Gastrocnemius medialis (tissue), 4 donors: ENCODE measurements around the gene ELOVL7. TPM values are rescaled to one million over a fixed set of nuclear protein-coding genes. Genes with fewer than 3 reads are reported as not detected.
"Not testable (repeated sequence)": the region's sequence is repeated elsewhere in the genome, so short reads cannot be mapped to it uniquely, and the experiment has no call there.

Experiments
- ATAC-seq, 2 donors: fragments of 150-250 bp; one replicate each; pipeline ENCODE4 v1.9.1; 2016
- DNase-seq, 2 donors: peaks; one replicate each; pipeline ENCODE4 v3.0.0-alpha.2; 2019
- H3K27ac ChIP-seq, 4 donors: fragments of 200-600 bp; sonication (generic); 1 replicate in 1 of 4; 2 replicates in 3 of 4; pipeline ENCODE4 v1.5.1; 2016 to 2018; ENCODE audit warnings: mild to moderate bottlenecking in 2 of 4, moderate library complexity in 1 of 4
- H3K27me3 ChIP-seq, 3 donors: fragments of 200-600 bp; sonication (generic) in 2 of 3; 1 replicate in 1 of 3; 2 replicates in 2 of 3; pipeline versions ENCODE4 v1.5.1 to v1.6.0; 2016 to 2019; ENCODE audit warnings: mild to moderate bottlenecking in 1 of 3, moderate library complexity in 1 of 3
- H3K36me3 ChIP-seq, 2 donors: fragments of 200-600 bp; sonication (generic) in 1 of 2; one replicate each; pipeline ENCODE4 v1.5.1; 2017 to 2018
- H3K4me1 ChIP-seq, 2 donors: fragments of 200-600 bp; sonication (generic) in 1 of 2; one replicate each; pipeline ENCODE4 v1.5.1; 2016 to 2017; ENCODE audit warnings: mild to moderate bottlenecking in 2 of 2
- H3K4me3 ChIP-seq, 4 donors: fragments of 200-600 bp; sonication (generic) in 3 of 4; 1 replicate in 1 of 4; 2 replicates in 3 of 4; pipeline ENCODE4 v1.5.1; 2016 to 2019; ENCODE audit warnings: mild to moderate bottlenecking in 2 of 4
- H3K9me3 ChIP-seq, 3 donors: fragments of 200-600 bp; sonication (generic) in 2 of 3; 1 replicate in 1 of 3; 2 replicates in 2 of 3; pipeline ENCODE4 v1.5.1; 2016 to 2019
- CTCF ChIP-seq, 5 experiments: fragments of 450-650 bp in 3 of 5; fragments of 200-600 bp in 2 of 5; sonication (generic) in 2 of 5; IDR thresholded peaks in 4 of 5; conservative IDR thresholded peaks in 1 of 5; 1 replicate in 4 of 5; 2 replicates in 1 of 5; pipeline ENCODE4 v1.5.1; 2016 to 2019; ENCODE audit warnings: antibody characterized with exemption in 5 of 5, mild to moderate bottlenecking in 3 of 5, moderate library complexity in 3 of 5
- POLR2A ChIP-seq, 2 donors: fragments of 450-650 bp; IDR thresholded peaks; one replicate each; pipeline ENCODE4 v1.6.1; 2017; ENCODE audit warnings: antibody characterized with exemption in 2 of 2, mild to moderate bottlenecking in 2 of 2, moderate library complexity in 2 of 2
- in situ Hi-C, 4 donors: fragments of 200-750 bp; cut with MboI; loops; one replicate each; pipeline versions ENCODE4 v1.15.0 to v1.8.0; 2017; ENCODE audit warnings: low sequenced_read_pairs in 4 of 4
- intact Hi-C: fragments of 100-400 bp; cut with DNase I; formaldehyde crosslinking; loops from one replicate; pipeline ENCODE4 v1.15.1; 2023; ENCODE audit warnings: low total_unique reads
- total RNA-seq, 4 donors: library from RNA; depleted of rRNA; stranded (reverse); fragments of >200 nt; gene quantifications; one replicate each; pipeline versions ENCODE4 v1.1.0 to v1.2.3, GENCODE V29; 2016

Gene ELOVL7
- total RNA-seq, 4 donors from 2014 or later = 0.53 to 1.0 (median 0.83) TPM

- in situ Hi-C loops = no loop called here
- Histone ChIP-seq H3K9me3 (no peaks in the 10 kb centered on the region), H3K27ac (no peak overlapping the region), H3K4me1 (no peaks in the 10 kb centered on the region), H3K27me3 (no peaks in the 10 kb centered on the region), H3K36me3 (no peaks in the 10 kb centered on the region), H3K4me3 (no peak overlapping the region)
- DNase-seq (no peak), ATAC-seq (no peak)
- intact Hi-C loops = no loop called here
- TF ChIP-seq CTCF (IDR thresholded peaks at IDR 0.05 in 4 of 5, conservative IDR thresholded peaks at IDR 0.05 in 1 of 5) (no peak), POLR2A (IDR thresholded peaks at IDR 0.05) (no peak)
Observed at GRCh38 chr5:60718166-60718892, 125.7 kb downstream of the ELOVL7 start.

DNA sequence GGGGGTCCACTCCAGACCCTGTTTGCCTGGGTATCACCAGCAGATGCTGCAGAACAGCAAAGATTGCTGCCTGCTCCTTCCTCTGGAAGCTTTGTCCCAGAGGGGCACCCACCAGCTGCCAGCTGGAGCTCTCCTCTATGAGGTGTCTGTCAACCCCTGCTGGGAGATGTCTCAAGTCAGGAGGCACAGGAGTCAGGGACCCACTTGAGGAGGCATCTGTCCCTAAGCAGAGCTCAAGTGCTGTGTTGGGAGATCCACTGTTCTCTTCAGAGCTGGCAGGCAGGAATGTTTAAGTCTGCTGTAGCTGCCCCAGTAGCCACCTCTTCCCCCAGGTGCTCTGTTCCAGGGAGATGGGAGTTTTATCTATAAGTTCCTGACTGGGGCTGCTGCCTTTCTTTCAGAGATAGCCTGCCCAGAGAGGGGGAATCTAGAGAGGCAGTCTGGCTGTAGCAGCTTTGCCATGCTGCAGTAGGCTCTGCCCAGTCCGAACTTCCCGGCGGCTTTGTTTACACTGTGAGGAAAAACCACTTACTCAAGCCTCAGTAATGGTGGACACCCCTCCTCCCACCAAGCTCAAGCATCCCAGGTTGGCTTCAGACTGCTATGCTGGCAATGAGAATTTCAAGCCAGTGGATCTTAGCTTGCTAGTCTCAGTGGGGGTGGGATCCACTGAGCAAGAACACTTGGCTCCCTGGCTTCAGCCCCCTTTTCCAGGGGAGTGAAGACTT is 128.7 kb downstream of the ELOVL7 start:
- H3K9me3 ChIP-seq, H3K36me3 ChIP-seq, H3K27ac ChIP-seq, intact Hi-C loops, in situ Hi-C loops, ATAC-seq, H3K4me3 ChIP-seq, H3K27me3 ChIP-seq, DNase-seq, H3K4me1 ChIP-seq: not testable (repeated sequence)

- no peak overlapping the region for H3K4me3 ChIP-seq
- H3K27ac ChIP-seq = no peak overlapping the region
- no peaks in the 10 kb centered on the region for H3K36me3 ChIP-seq
- TF ChIP-seq CTCF (IDR thresholded peaks at IDR 0.05 in 4 of 5, conservative IDR thresholded peaks at IDR 0.05 in 1 of 5) (no peak), POLR2A (IDR thresholded peaks at IDR 0.05) (no peak)
- H3K9me3 ChIP-seq = no peaks in the 10 kb centered on the region
- DNase-seq (no peak), ATAC-seq (no peak)
- H3K27me3 ChIP-seq = no peaks in the 10 kb centered on the region
- no peaks in the 10 kb centered on the region for H3K4me1 ChIP-seq
- in situ Hi-C loops = no loop called here
- intact Hi-C loops = no loop called here
Observed at GRCh38 chr5:60712950-60713349, 131.1 kb downstream of the ELOVL7 start.

DNA sequence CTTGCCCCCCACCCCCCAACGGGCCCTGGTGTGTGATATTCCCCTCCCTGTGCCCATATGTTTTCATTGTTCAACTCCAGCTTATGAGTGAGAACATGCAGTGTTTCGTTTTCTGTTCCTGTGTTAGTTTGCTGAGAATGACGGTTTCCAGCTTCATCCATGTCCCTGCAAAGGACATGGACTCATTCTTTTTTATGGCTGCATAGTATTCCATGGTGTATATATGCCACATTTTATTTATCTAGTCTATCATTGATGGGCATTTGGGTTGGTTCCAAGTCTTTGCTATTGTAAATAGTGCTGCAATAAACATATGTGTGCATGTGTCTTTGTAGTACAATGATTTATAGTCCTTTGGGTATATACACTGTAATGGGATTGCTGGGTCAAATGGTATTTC is 132.2 kb downstream of the ELOVL7 start:
- H3K27me3 ChIP-seq, intact Hi-C loops, H3K4me1 ChIP-seq, H3K4me3 ChIP-seq, H3K9me3 ChIP-seq, ATAC-seq, H3K36me3 ChIP-seq, H3K27ac ChIP-seq, in situ Hi-C loops, DNase-seq: not testable (repeated sequence)

DNA sequence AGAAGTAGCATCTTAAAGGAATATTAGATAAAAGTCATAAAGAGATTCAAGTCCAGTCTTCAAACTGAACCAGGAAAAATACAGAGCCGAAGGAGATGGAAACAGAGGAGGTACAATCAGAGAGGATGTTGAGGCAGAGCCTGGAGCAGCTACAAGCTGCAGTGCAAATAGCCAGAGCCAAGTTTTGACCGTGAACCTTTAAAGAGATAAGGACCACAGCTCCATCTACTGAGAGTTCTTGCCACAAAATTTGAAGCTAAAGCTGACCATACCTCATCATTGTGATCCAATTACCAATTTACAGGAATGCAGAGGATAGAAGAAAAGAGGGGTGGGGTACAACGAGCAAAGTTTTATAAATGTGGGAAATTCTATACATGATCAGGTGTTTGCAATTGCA is 133.7 kb downstream of the ELOVL7 start:
- no peaks in the 10 kb centered on the region for H3K36me3 ChIP-seq
- no peak overlapping the region for H3K27ac ChIP-seq
- DNase-seq = no peak
- in situ Hi-C loops (no loop called here), intact Hi-C loops (no loop called here)
- no peak for TF ChIP-seq CTCF (IDR thresholded peaks at IDR 0.05 in 4 of 5, conservative IDR thresholded peaks at IDR 0.05 in 1 of 5)
- no peak for TF ChIP-seq POLR2A (IDR thresholded peaks at IDR 0.05)
- ATAC-seq = no peak
- no peaks in the 10 kb centered on the region for H3K4me1 ChIP-seq
- H3K9me3 ChIP-seq = no peaks in the 10 kb centered on the region
- no peaks in the 10 kb centered on the region for H3K27me3 ChIP-seq
- H3K4me3 ChIP-seq = no peak overlapping the region
